IMR-90 (cell line): Measurements from ENCODE around the gene NFX1. TPM values are rescaled to one million over a fixed set of nuclear protein-coding genes. Genes with fewer than 3 reads are reported as not detected.

Source experiments
- ATAC-seq: fragments of 200-7000 bp; cut with Tn5 transposase; 2 replicates; pipeline ENCODE4 v1.9.1; 2020; ENCODE audit warnings: low read depth, mild to moderate bottlenecking, moderate library complexity
- BruUV-seq: library from RNA; stranded (reverse); fragments of 400-500 nt; replicated peaks from 2 replicates; lab custom pipeline; 2021; lab: Mats Ljungman, UMichigan
- CTCF ChIA-PET: fragments of 300-600 bp; formaldehyde crosslinking; extraction: SDS; loops from one replicate; lab custom pipeline; 2021; ENCODE audit warnings: antibody characterized with exemption; lab: Yijun Ruan, JAX
- POLR2A ChIA-PET: fragments of 300-600 bp; sonication (Branson Sonifier 250); formaldehyde crosslinking; loops from one replicate; lab custom pipeline; 2022; ENCODE audit warnings: antibody characterized with exemption; ENCODE audit not compliant: unreplicated experiment; lab: Charles Lee
- DNase-seq: peaks from one replicate; pipeline ENCODE4 v3.0.0; 2013
- H2AFZ ChIP-seq: replicated peaks from 2 replicates; pipeline ENCODE3; 2013; ENCODE audit warnings: low read length, mild to moderate bottlenecking; ENCODE audit not compliant: poor library complexity
- H2AK5ac ChIP-seq: 2 replicates; pipeline ENCODE4 v1.6.1; 2013; ENCODE audit warnings: low read depth, low read length, inconsistent platforms
- H2AK9ac ChIP-seq: replicated peaks from 2 replicates; pipeline ENCODE3; 2013; ENCODE audit warnings: mild to moderate bottlenecking, low read depth, low read length, moderate library complexity; ENCODE audit not compliant: poor library complexity
- H2BK120ac ChIP-seq: 2 replicates; pipeline ENCODE4 v1.6.1; 2013; ENCODE audit warnings: low read depth, low read length, inconsistent platforms
- H2BK15ac ChIP-seq: 3 replicates; pipeline ENCODE4 v1.6.1; 2013; ENCODE audit warnings: low read depth, low read length, inconsistent platforms
- H2BK20ac ChIP-seq: 2 replicates; pipeline ENCODE4 v1.6.1; 2013; ENCODE audit warnings: low read depth, mild to moderate bottlenecking, inconsistent platforms, low read length, moderate library complexity
- H2BK5ac ChIP-seq: 2 replicates; pipeline ENCODE4 v1.6.1; 2013; ENCODE audit warnings: mild to moderate bottlenecking, low read depth, low read length, inconsistent platforms; ENCODE audit not compliant: poor library complexity, severe bottlenecking
- H3K14ac ChIP-seq: replicated peaks from 2 replicates; pipeline ENCODE4 v1.6.1; 2013; ENCODE audit warnings: low read depth, low read length, inconsistent platforms
- H3K18ac ChIP-seq: 2 replicates; pipeline ENCODE4 v1.6.1; 2013; ENCODE audit warnings: low read depth, low read length, control low read depth
- H3K23ac ChIP-seq: 2 replicates; pipeline ENCODE4 v1.6.1; 2013; ENCODE audit warnings: low read depth, low read length, inconsistent platforms
- H3K27ac ChIP-seq: 2 replicates; pipeline ENCODE4 v1.5.1; 2013; ENCODE audit warnings: mild to moderate bottlenecking, control low read depth, low read length; ENCODE audit not compliant: insufficient read depth
- H3K27me3 ChIP-seq: 2 replicates; pipeline ENCODE4 v1.6.1; 2013; ENCODE audit warnings: low read length; ENCODE audit not compliant: control insufficient read depth, insufficient read depth
- H3K36me3 ChIP-seq: 2 replicates; pipeline ENCODE4 v1.6.1; 2013; ENCODE audit warnings: low read length, mixed read lengths; ENCODE audit not compliant: control insufficient read depth, insufficient read depth
- H3K4ac ChIP-seq: 2 replicates; pipeline ENCODE4 v1.6.1; 2013; ENCODE audit warnings: low read depth, low read length, inconsistent platforms
- H3K4me1 ChIP-seq: 2 replicates; pipeline ENCODE4 v1.6.1; 2013; ENCODE audit warnings: low read length, mixed read lengths; ENCODE audit not compliant: control insufficient read depth, insufficient read depth
- H3K4me2 ChIP-seq: 2 replicates; pipeline ENCODE4 v1.6.1; 2013; ENCODE audit warnings: low read depth, mild to moderate bottlenecking, control low read depth, low read length, moderate library complexity
- H3K4me3 ChIP-seq: 2 replicates; pipeline ENCODE4 v1.5.1; 2013; ENCODE audit warnings: low read depth, mild to moderate bottlenecking, control low read depth, low read length, moderate library complexity; ENCODE audit not compliant: insufficient read depth
- H3K56ac ChIP-seq: 2 replicates; pipeline ENCODE4 v1.6.1; 2013; ENCODE audit warnings: low read length, inconsistent platforms; ENCODE audit not compliant: insufficient read depth; ENCODE audit errors: extremely low read depth
- H3K79me1 ChIP-seq, 2 experiments: 2 replicates each; pipeline ENCODE4 v1.6.1; 2013; ENCODE audit warnings: low read length in 2 of 2, inconsistent platforms in 1 of 2, low read depth in 1 of 2
- H3K9ac ChIP-seq: 2 replicates; pipeline ENCODE4 v1.6.1; 2013; ENCODE audit warnings: low read depth, low read length, control low read depth
- H3K9me1 ChIP-seq: 2 replicates; pipeline ENCODE4 v1.6.1; 2013; ENCODE audit warnings: low read length, inconsistent platforms; ENCODE audit not compliant: insufficient read depth
- H3K9me3 ChIP-seq: 2 replicates; pipeline ENCODE4 v1.6.1; 2013; ENCODE audit warnings: low read length; ENCODE audit not compliant: control insufficient read depth, insufficient read depth
- H4K20me1 ChIP-seq: 2 replicates; pipeline ENCODE4 v1.6.1; 2013; ENCODE audit warnings: low read length, inconsistent platforms; ENCODE audit not compliant: insufficient read depth
- H4K5ac ChIP-seq: 2 replicates; pipeline ENCODE4 v1.6.1; 2013; ENCODE audit warnings: mild to moderate bottlenecking, low read depth, low read length, control low read depth
- H4K8ac ChIP-seq, 2 experiments: 2 replicates each; pipeline ENCODE4 v1.6.1; 2013; ENCODE audit warnings: low read depth in 2 of 2, low read length in 2 of 2, control low read depth in 1 of 2, inconsistent platforms in 1 of 2
- H4K91ac ChIP-seq: 2 replicates; pipeline ENCODE4 v1.6.1; 2013; ENCODE audit warnings: low read depth, low read length, inconsistent platforms; ENCODE audit not compliant: insufficient read depth
- MAFK ChIP-seq: IDR thresholded peaks from 2 replicates; pipeline ENCODE4 v1.6.1; 2012; ENCODE audit warnings: low read depth, low read length, improper control_type of control experiment
- USF2 ChIP-seq: fragments of 150-350 bp; IDR thresholded peaks from 2 replicates; pipeline ENCODE4 v1.6.1; 2017; ENCODE audit warnings: mild to moderate bottlenecking, antibody characterized with exemption, low read length, low read depth
- whole genome bisulfite sequencing, 2 experiments: methylation state at CpG; one replicate each; pipeline versions ENCODE4 v1.1.5 to v1.1.7; 2013; ENCODE audit warnings: missing lambda C conversion rate in 2 of 2; ENCODE audit not compliant: insufficient read length in 1 of 2; ENCODE audit errors: extremely low coverage in 2 of 2; 5-methylcytosine and 5-hydroxymethylcytosine counted together
- dilution Hi-C: fragments of 300-500 bp; cut with HindIII; formaldehyde crosslinking; loops from one replicate; pipeline ENCODE4 v1.14.3; 2018; ENCODE audit warnings: low sequenced_read_pairs; ENCODE audit not compliant: unreplicated experiment
- in situ Hi-C: fragments of 300-500 bp; cut with MboI; formaldehyde crosslinking; loops from 3 replicates; pipeline ENCODE4 v1.14.3; 2019; ENCODE audit warnings: low sequenced_read_pairs, inconsistent platforms, mixed read lengths
- intact Hi-C: fragments of 100-400 bp; cut with micrococcal nuclease; formaldehyde crosslinking; loops from 2 replicates; pipeline ENCODE4 v1.10.0; 2022
- polyA plus RNA-seq, 3 experiments: library from polyadenylated mRNA; depleted of rRNA; stranded (reverse); fragments of >200 nt; gene quantifications; 2 replicates each; pipeline ENCODE4 v1.2.3, GENCODE V29; 2012; ENCODE audit warnings: low replicate concordance in 1 of 3
- total RNA-seq: library from RNA; depleted of rRNA; stranded (reverse); fragments of >200 nt; gene quantifications from 2 replicates; pipeline ENCODE4 v1.2.3, GENCODE V29; 2012

Gene NFX1
- total and polyA plus RNA-seq, 2 of the 4 experiments (the other 2 are of a cell fraction), result 27.0 to 36.0 TPM

DNA sequence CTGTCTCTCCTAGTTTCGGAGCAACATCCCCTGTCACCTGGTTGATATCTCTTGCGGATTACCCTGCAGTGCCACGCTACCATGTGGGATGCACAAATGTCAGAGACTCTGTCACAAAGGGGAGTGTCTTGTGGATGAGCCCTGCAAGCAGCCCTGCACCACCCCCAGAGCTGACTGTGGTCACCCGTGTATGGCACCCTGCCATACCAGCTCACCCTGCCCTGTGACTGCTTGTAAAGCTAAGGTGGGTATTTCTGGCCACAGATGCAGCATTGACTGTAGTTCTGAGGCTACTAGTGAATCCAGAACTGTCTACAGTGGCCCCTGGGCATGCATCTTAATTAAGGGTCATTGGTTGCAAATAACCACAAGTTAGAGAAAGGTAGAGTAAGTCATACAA, 61.2 kb downstream of the NFX1 start:
- no peak overlapping the region for H2AK9ac ChIP-seq
- H2BK5ac ChIP-seq, result no peak overlapping the region
- DNase-seq (no peak), ATAC-seq (no peak)
- no peak overlapping the region; the same call in 1 of the 2 replicates for H4K5ac ChIP-seq
- H3K27me3 ChIP-seq, result no peaks in the 10 kb centered on the region
- H3K9me3 ChIP-seq, result no peaks in the 10 kb centered on the region
- in situ Hi-C loops (no loop called here), intact Hi-C loops (loop anchor here (10.0 kb wide), 1 partner anchor 57 kb away; the partner anchor contains the start of gene NFX1), dilution Hi-C loops (no loop called here)
- H3K36me3 ChIP-seq, result peaks cover 9% of the 10 kb centered on the region
- no TSS peak for BruUV-seq
- no peak overlapping the region; a peak in 1 of 4 replicates for H4K8ac ChIP-seq
- H3K4me3 ChIP-seq, result no peak overlapping the region
- peaks cover 18% of the 10 kb centered on the region for H3K4me1 ChIP-seq
- no peaks in the 10 kb centered on the region; the same call in 1 of the 2 replicates for H4K20me1 ChIP-seq
- 0 out of 2 replicates have a peak overlapping the region, but pooled peaks have one; percentile 3 for H2BK120ac ChIP-seq
- peak overlapping the region; percentile 65 for H2AK5ac ChIP-seq
- H3K56ac ChIP-seq, result no peak overlapping the region
- H3K18ac ChIP-seq, result peak overlapping the region; percentile 24; the same call in 1 of the 2 replicates
- H2AFZ ChIP-seq, result no peak overlapping the region
- no peak overlapping the region for H2BK15ac ChIP-seq
- H3K27ac ChIP-seq, result no peak overlapping the region
- no peak overlapping the region for H3K14ac ChIP-seq
- POLR2A ChIA-PET, result no interaction called here
- no CpG with 5 or more reads among the region's 4 CpGs for WGBS, 2 experiments
- CTCF ChIA-PET, result no interaction called here
- no peak overlapping the region for H3K4me2 ChIP-seq
- no peak overlapping the region for H3K4ac ChIP-seq
- H4K91ac ChIP-seq, result peak overlapping the region; percentile 56; the same call in 1 of the 2 replicates
- H2BK20ac ChIP-seq, result no peak overlapping the region
- H3K79me1 ChIP-seq, result peaks cover 0 to 11% of the 10 kb centered on the region in 2 experiments; a peak in 1 of 4 replicates
- H3K23ac ChIP-seq, result no peak overlapping the region
- no peak overlapping the region for H3K9ac ChIP-seq
- peaks cover 14% of the 10 kb centered on the region for H3K9me1 ChIP-seq
- TF ChIP-seq USF2, result no peak
- TF ChIP-seq MAFK, result no peak
